Gastrocnemius medialis (tissue), 4 donors: Measurements from ENCODE around the gene LIAS. TPM values are rescaled to one million over a fixed set of nuclear protein-coding genes. Genes with fewer than 3 reads are reported as not detected.

Experiments used
- ATAC-seq, 2 donors: fragments of 150-250 bp; one replicate each; pipeline ENCODE4 v1.9.1; 2016
- DNase-seq, 2 donors: peaks; one replicate each; pipeline ENCODE4 v3.0.0-alpha.2; 2019
- H3K27ac ChIP-seq, 4 donors: fragments of 200-600 bp; sonication (generic); 1 replicate in 1 of 4; 2 replicates in 3 of 4; pipeline ENCODE4 v1.5.1; 2016 to 2018; ENCODE audit warnings: mild to moderate bottlenecking in 2 of 4, moderate library complexity in 1 of 4
- H3K27me3 ChIP-seq, 3 donors: fragments of 200-600 bp; sonication (generic) in 2 of 3; 1 replicate in 1 of 3; 2 replicates in 2 of 3; pipeline versions ENCODE4 v1.5.1 to v1.6.0; 2016 to 2019; ENCODE audit warnings: mild to moderate bottlenecking in 1 of 3, moderate library complexity in 1 of 3
- H3K36me3 ChIP-seq, 2 donors: fragments of 200-600 bp; sonication (generic) in 1 of 2; one replicate each; pipeline ENCODE4 v1.5.1; 2017 to 2018
- H3K4me1 ChIP-seq, 2 donors: fragments of 200-600 bp; sonication (generic) in 1 of 2; one replicate each; pipeline ENCODE4 v1.5.1; 2016 to 2017; ENCODE audit warnings: mild to moderate bottlenecking in 2 of 2
- H3K4me3 ChIP-seq, 4 donors: fragments of 200-600 bp; sonication (generic) in 3 of 4; 1 replicate in 1 of 4; 2 replicates in 3 of 4; pipeline ENCODE4 v1.5.1; 2016 to 2019; ENCODE audit warnings: mild to moderate bottlenecking in 2 of 4
- H3K9me3 ChIP-seq, 3 donors: fragments of 200-600 bp; sonication (generic) in 2 of 3; 1 replicate in 1 of 3; 2 replicates in 2 of 3; pipeline ENCODE4 v1.5.1; 2016 to 2019
- CTCF ChIP-seq, 5 experiments: fragments of 450-650 bp in 3 of 5; fragments of 200-600 bp in 2 of 5; sonication (generic) in 2 of 5; IDR thresholded peaks in 4 of 5; conservative IDR thresholded peaks in 1 of 5; 1 replicate in 4 of 5; 2 replicates in 1 of 5; pipeline ENCODE4 v1.5.1; 2016 to 2019; ENCODE audit warnings: antibody characterized with exemption in 5 of 5, mild to moderate bottlenecking in 3 of 5, moderate library complexity in 3 of 5
- POLR2A ChIP-seq, 2 donors: fragments of 450-650 bp; IDR thresholded peaks; one replicate each; pipeline ENCODE4 v1.6.1; 2017; ENCODE audit warnings: antibody characterized with exemption in 2 of 2, mild to moderate bottlenecking in 2 of 2, moderate library complexity in 2 of 2
- in situ Hi-C, 4 donors: fragments of 200-750 bp; cut with MboI; loops; one replicate each; pipeline versions ENCODE4 v1.15.0 to v1.8.0; 2017; ENCODE audit warnings: low sequenced_read_pairs in 4 of 4
- intact Hi-C: fragments of 100-400 bp; cut with DNase I; formaldehyde crosslinking; loops from one replicate; pipeline ENCODE4 v1.15.1; 2023; ENCODE audit warnings: low total_unique reads
- total RNA-seq, 4 donors: library from RNA; depleted of rRNA; stranded (reverse); fragments of >200 nt; gene quantifications; one replicate each; pipeline versions ENCODE4 v1.1.0 to v1.2.3, GENCODE V29; 2016

LIAS gene
- total RNA-seq, 4 donors from 2014 or later = 10.3 to 20.2 (median 12.1) TPM

- DNase-seq = no peak
- H3K27ac ChIP-seq = no peak overlapping the region
- H3K4me3 ChIP-seq = no peak overlapping the region
- ATAC-seq = no peak
- in situ Hi-C loops = loop anchor here in 3 of 4 donors (25.0 kb wide), 2 partner anchors 184 to 859 kb away; partner anchors contain the start of gene SMIM14 (in 2 of the 3)
- no peaks in the 10 kb centered on the region for H3K27me3 ChIP-seq
- intact Hi-C loops = no loop called here
- no peaks in the 10 kb centered on the region for H3K9me3 ChIP-seq
- TF ChIP-seq POLR2A (IDR thresholded peaks at IDR 0.05) (no peak), CTCF (IDR thresholded peaks at IDR 0.05 in 4 of 5, conservative IDR thresholded peaks at IDR 0.05 in 1 of 5) (no peak)
- H3K4me1 ChIP-seq = peaks cover 13 to 16% of the 10 kb centered on the region in 2 donors
- H3K36me3 ChIP-seq = peaks cover 3 to 86% of the 10 kb centered on the region in 2 donors
These were observed 5.8 kb upstream of the LIAS start for GRCh38 chr4:39452860-39453587.

- no peak overlapping the region for H3K4me3 ChIP-seq
- in situ Hi-C loops = loop anchor here in 3 of 4 donors (25.0 kb wide), 2 partner anchors 184 to 859 kb away; partner anchors contain the start of gene SMIM14 (in 2 of the 3)
- no peaks in the 10 kb centered on the region for H3K9me3 ChIP-seq
These were observed 5.1 kb upstream of the LIAS start for GRCh38 chr4:39453738-39454137.

GRCh38 chr4:39455486-39455885 is 3.4 kb upstream of the LIAS start:
- in situ Hi-C loops (loop anchor here in 3 of 4 donors (25.0 kb wide), 2 partner anchors 182 to 857 kb away; partner anchors contain the start of gene SMIM14 (in 2 of the 3)), intact Hi-C loops (loop anchor here (5.0 kb wide), 2 partner anchors 88 to 602 kb away; partner anchors contain the start of genes N4BP2 and RFC1)

More at GRCh38 chr4:39453738-39454137, 5.1 kb upstream of the LIAS start:
- H3K27ac ChIP-seq = no peak overlapping the region
- ATAC-seq (no peak), DNase-seq (no peak)
- intact Hi-C loops = no loop called here
- peaks cover 3 to 82% of the 10 kb centered on the region in 2 donors for H3K36me3 ChIP-seq
- TF ChIP-seq POLR2A (IDR thresholded peaks at IDR 0.05) = no peak
- TF ChIP-seq CTCF (IDR thresholded peaks at IDR 0.05 in 4 of 5, conservative IDR thresholded peaks at IDR 0.05 in 1 of 5) = no peak
- H3K4me1 ChIP-seq = peaks cover 13 to 16% of the 10 kb centered on the region in 2 donors
- H3K27me3 ChIP-seq = no peaks in the 10 kb centered on the region

More at GRCh38 chr4:39455486-39455885, 3.4 kb upstream of the LIAS start:
- H3K4me1 ChIP-seq = peaks cover 19 to 21% of the 10 kb centered on the region in 2 donors
- H3K36me3 ChIP-seq = peaks cover 3 to 70% of the 10 kb centered on the region in 2 donors
- no peak overlapping the region for H3K4me3 ChIP-seq
- DNase-seq (no peak), ATAC-seq (no peak)
- H3K27me3 ChIP-seq = no peaks in the 10 kb centered on the region
- H3K9me3 ChIP-seq = no peaks in the 10 kb centered on the region
- TF ChIP-seq CTCF (IDR thresholded peaks at IDR 0.05 in 4 of 5, conservative IDR thresholded peaks at IDR 0.05 in 1 of 5) (no peak), POLR2A (IDR thresholded peaks at IDR 0.05) (no peak)
- no peak overlapping the region for H3K27ac ChIP-seq
